GM19035 (cell line): ENCODE results near the gene BMAL1.

Source experiments
- ATAC-seq: cut with Tn5 transposase; IDR thresholded peaks from one replicate; pipeline ENCODE4 v1.9.1; 2021; ENCODE audit not compliant: unreplicated experiment

The BMAL1 gene

GRCh38 chr11:13290221-13290980 lies 12.8 kb downstream of the BMAL1 start:
- ATAC-seq = no peak

DNA sequence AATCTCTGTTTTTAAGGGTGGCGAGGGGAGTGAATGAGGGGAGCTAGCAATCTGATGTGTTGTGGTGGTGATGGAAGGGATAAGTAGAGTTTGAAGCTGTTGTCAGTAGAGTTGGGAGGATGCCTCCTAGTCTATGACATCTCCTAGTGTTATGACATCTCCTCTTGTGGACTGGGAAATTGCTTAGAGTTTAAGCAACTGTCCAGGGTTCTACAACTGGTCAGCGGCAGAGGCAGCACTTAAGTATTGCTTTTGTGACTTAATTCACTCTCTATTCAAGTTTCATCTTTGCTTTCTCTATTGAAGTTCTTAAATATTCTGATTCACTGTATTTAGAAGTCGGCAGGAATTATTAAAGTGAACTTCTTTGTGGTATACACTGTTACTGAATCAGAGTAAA lies 13.8 kb downstream of the BMAL1 start:
- no peak for ATAC-seq

DNA sequence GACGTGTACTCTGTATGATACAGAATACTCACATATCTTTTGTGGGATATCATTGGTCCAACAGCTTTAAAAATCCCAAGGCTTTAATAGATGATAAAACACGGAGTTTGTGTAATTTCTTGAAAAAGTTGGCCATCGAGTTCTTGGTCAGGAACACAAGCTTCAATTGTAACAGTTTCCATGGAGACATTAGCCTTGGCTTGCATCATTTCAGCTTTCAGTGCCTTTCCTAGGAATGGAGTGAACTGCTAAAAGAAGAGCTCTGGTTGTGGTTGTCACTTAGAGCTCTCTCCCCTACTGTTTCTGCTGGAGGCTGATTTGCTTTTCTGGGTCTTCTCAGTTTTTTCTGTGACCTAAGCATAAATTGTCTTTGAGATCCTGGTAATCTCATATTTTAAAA lies 14.2 kb downstream of the BMAL1 start:
- no peak for ATAC-seq

GRCh38 chr11:13292970-13293369 lies 15.4 kb downstream of the BMAL1 start:
- no peak for ATAC-seq

DNA sequence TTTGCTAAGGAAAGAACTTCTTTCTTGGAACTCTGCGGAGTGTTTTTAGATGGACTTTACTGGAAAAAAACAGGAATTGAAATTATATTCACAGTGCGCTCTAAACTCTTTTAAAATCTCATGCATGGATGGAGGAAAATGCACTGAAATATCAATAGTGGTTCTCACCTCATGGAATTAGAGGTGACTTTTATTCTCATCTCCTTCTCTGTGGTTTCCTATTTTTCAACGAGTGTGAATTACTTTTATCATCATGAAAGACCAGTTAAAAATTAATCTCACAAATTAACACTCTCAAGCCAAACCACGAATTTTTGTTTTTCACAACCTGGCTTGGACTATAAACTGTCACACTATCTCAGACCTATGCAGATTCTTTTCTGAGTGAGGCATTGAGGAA lies 16.6 kb downstream of the BMAL1 start:
- no peak for ATAC-seq

DNA sequence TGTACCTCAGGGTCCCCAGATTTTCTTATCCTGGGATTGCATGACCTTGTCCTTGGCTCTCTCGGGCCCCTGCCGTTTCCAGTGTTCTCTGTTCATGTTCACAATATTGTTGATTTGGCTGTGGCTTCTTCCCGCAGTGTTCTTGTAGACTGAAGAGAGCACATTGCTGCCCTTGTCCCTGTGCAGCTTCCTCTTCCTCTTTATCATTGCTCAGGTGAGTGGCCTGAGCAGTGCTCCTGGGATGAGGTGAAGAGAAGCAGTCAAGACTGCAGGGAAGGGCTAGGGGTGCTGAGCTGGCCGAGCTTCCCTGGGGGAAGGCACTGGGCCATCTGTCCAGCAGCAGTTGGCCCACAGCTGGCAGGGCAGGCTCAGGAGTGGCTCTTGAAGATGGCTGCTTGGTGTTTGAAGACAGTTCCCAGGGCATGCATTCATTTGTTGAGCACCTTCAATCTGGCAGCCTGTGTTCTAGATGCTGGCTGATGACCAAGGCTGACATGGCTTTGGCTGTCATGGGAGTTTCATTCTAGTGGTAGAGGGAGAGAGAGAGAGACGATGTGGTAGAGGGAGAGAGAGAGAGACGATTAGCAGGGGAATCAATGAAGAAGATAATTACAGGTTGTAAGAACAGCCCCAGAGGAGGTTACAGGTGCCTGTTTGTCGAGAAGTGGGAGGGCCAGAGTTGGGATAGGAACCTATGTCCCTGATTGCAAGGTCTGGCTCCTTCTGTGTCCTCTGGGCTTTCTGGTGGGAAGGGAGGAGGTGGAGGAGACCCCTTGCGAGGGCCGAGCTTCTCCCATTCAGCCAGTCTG lies 17.4 kb downstream of the BMAL1 start:
- no peak for ATAC-seq

DNA sequence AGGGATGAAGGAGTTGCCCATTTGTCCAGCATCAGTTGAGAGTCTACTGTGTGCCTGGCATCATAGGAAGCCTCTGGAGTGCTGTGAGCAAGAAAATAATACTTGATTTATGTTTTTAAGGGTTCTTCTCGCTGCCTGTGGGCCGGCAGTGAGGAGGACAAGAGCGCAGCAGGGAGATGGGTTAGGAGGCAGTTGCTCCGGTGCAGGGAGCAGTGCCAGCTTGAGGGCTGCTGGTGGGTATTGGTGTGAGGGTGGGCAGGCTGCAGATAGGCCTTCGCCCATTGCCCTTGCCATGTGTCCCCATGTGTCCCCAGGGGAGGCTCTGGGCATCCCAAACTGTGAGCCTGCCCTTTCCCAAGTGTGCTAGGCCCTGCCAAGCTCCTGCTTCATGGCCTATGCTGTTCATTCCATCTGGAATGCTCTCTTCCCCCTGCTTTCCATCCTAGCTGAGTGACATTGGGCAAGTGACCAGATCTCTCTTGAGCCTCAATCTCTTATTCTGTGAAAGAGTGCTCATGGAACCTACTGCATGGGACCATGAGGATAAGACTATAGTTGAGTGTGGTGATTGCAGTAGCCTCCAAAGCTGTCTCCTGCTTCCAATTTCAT lies 19.8 kb downstream of the BMAL1 start:
- ATAC-seq = no peak

GRCh38 chr11:13297917-13298356 lies 20.3 kb downstream of the BMAL1 start:
- ATAC-seq = no peak

DNA sequence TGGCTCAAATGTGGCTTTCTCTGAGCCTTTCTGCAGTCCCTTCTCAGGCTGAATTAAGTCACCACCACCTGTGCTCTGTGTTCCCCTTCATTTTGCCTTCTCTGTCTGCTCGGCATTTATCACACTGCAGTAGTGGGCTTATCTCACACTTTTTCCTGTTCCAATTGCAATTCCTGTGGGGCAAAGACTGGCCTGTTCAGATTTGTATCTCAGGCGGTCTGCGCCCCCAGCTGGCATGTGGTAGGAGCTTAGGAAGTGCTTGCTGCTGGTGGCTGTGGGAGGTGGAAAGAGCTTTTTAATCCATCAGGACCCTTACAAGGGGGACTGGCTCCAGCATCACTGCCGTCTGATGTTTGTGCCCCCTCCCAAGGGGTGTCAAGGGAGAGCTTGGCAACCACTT lies 21.2 kb downstream of the BMAL1 start:
- ATAC-seq = no peak

DNA sequence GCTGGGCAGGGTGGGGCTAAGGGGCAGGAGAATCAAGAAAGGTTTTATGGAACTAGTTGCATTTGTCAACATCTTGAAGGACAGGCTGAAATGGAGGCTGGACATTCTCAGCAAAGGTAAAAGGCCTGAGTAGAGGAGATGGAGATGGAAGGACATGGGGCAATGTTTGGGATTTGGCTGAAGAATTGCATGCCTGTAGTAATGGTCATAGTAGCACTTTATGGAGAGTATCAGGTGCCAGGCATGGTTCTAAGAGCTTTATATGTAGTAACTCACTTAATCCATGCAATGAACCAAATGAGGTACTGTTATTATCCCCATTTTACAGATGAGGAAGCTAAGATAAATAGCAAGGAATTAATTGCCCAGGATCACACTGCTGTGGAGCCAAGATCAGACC lies 23.9 kb downstream of the BMAL1 start:
- ATAC-seq = no peak

DNA sequence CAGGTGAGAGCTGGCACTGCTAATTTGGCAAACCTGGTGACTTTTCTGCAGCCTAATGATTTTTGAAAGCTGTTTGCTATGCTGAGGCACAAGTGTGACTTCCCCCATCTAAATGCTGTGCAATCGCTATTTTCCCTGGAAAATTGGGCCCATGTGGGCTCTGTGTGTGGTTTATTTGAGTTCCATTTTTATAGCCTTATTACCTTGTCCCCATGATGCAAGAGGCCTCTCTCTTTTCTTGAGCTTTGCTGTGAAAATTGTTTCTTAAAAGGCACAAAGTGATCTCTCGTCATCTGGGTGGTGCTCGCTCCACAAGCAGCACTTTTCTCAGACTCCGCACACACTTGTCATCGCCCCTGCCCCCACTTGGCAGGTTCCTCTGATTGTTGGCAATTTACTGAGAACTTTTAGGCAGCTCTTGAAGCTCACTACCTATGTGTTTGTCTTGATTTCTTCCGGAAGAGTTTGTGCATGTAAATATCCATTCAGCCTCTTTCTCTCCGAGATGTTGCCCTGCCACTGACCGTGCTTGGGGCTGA lies 24.9 kb downstream of the BMAL1 start:
- no peak for ATAC-seq

- no peak for ATAC-seq
These were observed 26.4 kb downstream of the BMAL1 start for GRCh38 chr11:13303668-13304649.

GRCh38 chr11:13304655-13305335 lies 27.2 kb downstream of the BMAL1 start:
- ATAC-seq = no peak

GRCh38 chr11:13308704-13309103 lies 31.1 kb downstream of the BMAL1 start:
- no peak for ATAC-seq

DNA sequence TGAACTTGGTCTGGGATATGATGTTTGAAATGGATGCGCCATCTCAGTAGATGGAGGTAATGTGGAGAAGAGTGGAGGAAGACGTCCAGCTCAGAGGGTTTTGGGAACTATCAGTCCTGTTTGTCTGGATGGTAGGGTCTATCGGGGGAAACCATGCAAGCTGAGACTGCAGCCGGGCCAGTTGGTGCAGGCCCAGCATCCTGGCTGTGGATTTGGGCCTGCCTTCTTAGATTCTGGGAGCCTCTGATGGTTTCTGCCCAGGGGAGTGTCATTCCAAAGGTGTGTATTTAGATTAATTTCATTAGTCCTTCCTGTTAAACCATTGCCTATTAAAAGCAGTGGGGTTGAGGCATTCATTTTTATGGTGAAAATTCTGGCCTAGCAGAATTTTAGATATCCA lies 31.6 kb downstream of the BMAL1 start:
- ATAC-seq = no peak

DNA sequence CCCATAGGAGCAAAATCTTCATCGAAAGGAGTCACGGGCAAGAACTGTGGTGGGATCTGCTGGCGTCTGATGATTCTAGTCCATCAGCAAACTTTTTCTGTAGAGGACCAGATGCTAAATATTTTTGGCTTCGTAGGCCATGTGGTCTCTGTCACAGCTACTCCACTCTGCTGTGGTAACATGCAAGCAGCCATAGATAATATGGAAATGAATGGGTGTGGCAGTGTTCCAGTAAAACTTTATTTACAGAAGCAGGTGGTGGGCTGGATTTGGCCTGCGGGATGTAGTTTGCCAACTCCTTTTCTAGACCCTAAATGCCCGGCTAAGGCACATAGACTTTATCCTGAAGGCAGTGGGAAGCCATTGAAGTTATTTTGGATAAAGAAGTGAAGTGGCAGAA lies 32.9 kb downstream of the BMAL1 start:
- no peak for ATAC-seq

GRCh38 chr11:13311570-13311969 lies 34.0 kb downstream of the BMAL1 start:
- no peak for ATAC-seq

GRCh38 chr11:13313005-13313819 lies 35.6 kb downstream of the BMAL1 start:
- no peak for ATAC-seq
